ENCODE data around the gene TIMM50. TPM values are rescaled to one million over a fixed set of nuclear protein-coding genes. Genes with fewer than 3 reads are reported as not detected.
"Not testable (repeated sequence)": the region's sequence is repeated elsewhere in the genome, so short reads cannot be mapped to it uniquely, and the experiment has no call there.

TIMM50 gene
- total RNA-seq, 2 donors from 2014 or later: 54.1 to 75.5 TPM

GRCh38 chr19:39474139-39474620 is 6.5 kb upstream of the TIMM50 start:
- H3K27me3 ChIP-seq (replicated peaks; ENCODE audit: insufficient read depth): no peaks in the 10 kb centered on the region
- H3K27ac ChIP-seq: no peak overlapping the region
- intact Hi-C loops (cut with DNase I): loop anchor here (5.0 kb wide), 1 partner anchor 58 kb away; the partner anchor contains the start of gene EID2B
- H3K9me3 ChIP-seq: no peaks in the 10 kb centered on the region
- WGBS: 46% methylated on average over 9 of the region's 9 CpGs
- DNase-seq (ENCODE audit: low spot score): peak; percentile 29
- peaks cover 16 to 32% of the 10 kb centered on the region in 2 donors for H3K36me3 ChIP-seq
- no peaks in the 10 kb centered on the region for H3K4me1 ChIP-seq (replicated peaks)
- H3K4me3 ChIP-seq: no peak overlapping the region
- TF ChIP-seq, protein P1, sequence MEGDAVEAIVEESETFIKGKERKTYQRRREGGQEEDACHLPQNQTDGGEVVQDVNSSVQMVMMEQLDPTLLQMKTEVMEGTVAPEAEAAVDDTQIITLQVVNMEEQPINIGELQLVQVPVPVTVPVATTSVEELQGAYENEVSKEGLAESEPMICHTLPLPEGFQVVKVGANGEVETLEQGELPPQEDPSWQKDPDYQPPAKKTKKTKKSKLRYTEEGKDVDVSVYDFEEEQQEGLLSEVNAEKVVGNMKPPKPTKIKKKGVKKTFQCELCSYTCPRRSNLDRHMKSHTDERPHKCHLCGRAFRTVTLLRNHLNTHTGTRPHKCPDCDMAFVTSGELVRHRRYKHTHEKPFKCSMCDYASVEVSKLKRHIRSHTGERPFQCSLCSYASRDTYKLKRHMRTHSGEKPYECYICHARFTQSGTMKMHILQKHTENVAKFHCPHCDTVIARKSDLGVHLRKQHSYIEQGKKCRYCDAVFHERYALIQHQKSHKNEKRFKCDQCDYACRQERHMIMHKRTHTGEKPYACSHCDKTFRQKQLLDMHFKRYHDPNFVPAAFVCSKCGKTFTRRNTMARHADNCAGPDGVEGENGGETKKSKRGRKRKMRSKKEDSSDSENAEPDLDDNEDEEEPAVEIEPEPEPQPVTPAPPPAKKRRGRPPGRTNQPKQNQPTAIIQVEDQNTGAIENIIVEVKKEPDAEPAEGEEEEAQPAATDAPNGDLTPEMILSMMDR (IDR thresholded peaks at IDR 0.05): peak; percentile 53 to 76 (median 60)
- TF ChIP-seq POLR2AphosphoS5 (IDR thresholded peaks at IDR 0.05) (no peak), POLR2A (IDR thresholded peaks at IDR 0.05) (no peak)

- intact Hi-C loops (cut with DNase I): no loop called here
- Histone ChIP-seq H3K27ac (no peak overlapping the region), H3K36me3 (peaks cover 12 to 23% of the 10 kb centered on the region in 2 donors), H3K4me1 (replicated peaks) (peaks cover 4% of the 10 kb centered on the region), H3K4me3 (no peak overlapping the region), H3K9me3 (no peaks in the 10 kb centered on the region), H3K27me3 (replicated peaks; ENCODE audit: insufficient read depth) (no peaks in the 10 kb centered on the region)
- DNase-seq (ENCODE audit: low spot score): no peak
- WGBS: 100% methylated on average over 2 of the region's 2 CpGs
- TF ChIP-seq POLR2A (IDR thresholded peaks at IDR 0.05): no peak
Observed at GRCh38 chr19:39475748-39476147, 4.9 kb upstream of the TIMM50 start.

DNA sequence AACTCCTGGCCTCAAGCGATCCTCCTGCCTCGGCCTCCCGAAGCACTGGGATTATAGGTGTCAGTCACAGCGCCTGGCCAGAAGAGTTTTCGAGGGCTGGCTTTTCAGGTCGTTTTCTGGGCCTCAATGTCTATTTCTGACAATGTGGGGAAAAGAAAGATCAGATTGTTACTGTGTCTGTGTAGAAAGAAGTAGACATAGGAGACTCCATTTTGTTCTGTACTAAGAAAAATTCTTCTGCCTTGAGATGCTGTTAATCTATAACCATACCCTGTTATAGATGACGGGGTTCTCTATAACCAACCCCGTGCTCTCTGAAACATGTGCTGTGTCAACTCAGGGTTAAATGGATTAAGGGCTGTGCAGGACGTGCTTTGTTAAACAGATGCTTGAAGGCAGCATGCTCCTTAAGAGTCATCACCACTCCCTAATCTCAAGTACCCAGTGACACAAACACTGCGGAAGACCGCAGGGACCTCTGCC is 1.3 kb upstream of the TIMM50 start:
- DNase-seq (ENCODE audit: low spot score); H3K27ac ChIP-seq; H3K27me3 ChIP-seq (replicated peaks; ENCODE audit: insufficient read depth); H3K4me3 ChIP-seq; H3K9me3 ChIP-seq; intact Hi-C loops (cut with DNase I); H3K36me3 ChIP-seq: not testable (repeated sequence)
- peaks cover 12% of the 10 kb centered on the region for H3K4me1 ChIP-seq (replicated peaks)
- WGBS: 70% methylated on average over 11 of the region's 11 CpGs

DNA sequence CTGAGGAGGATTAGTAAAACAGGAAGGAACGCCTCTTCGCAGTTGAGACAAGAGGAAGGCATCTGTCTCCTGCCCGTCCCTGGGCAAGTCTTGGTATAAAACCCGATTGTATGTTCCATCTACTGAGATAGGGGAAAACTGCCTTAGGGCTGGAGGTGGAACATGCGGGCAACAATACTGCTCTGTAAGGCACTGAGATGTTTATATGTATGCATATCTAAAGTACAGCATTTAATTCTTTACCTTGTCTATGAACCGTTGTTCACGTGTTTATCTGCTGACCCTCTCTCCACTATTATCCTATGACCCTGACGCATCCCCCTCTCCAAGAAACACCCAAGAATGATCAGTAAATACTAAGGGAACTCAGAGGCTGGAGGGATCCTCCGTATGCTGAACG is 722 bp upstream of the TIMM50 start:
- intact Hi-C loops (cut with DNase I): no loop called here
- DNase-seq (ENCODE audit: low spot score): no peak
- H3K9me3 ChIP-seq: no peaks in the 10 kb centered on the region
- WGBS: 32% methylated on average over 10 of the region's 10 CpGs
- H3K27ac ChIP-seq: peak overlapping the region; percentile 77 to 82
- TF ChIP-seq, protein P1 (IDR thresholded peaks at IDR 0.05): no peak
- no peak for TF ChIP-seq POLR2AphosphoS5 (IDR thresholded peaks at IDR 0.05)
- no peak for TF ChIP-seq POLR2A (IDR thresholded peaks at IDR 0.05)
- peaks cover 12% of the 10 kb centered on the region for H3K4me1 ChIP-seq (replicated peaks)
- H3K4me3 ChIP-seq: peak overlapping the region; percentile 85 to 97
- no peaks in the 10 kb centered on the region for H3K36me3 ChIP-seq
- H3K27me3 ChIP-seq (replicated peaks; ENCODE audit: insufficient read depth): no peaks in the 10 kb centered on the region

DNA sequence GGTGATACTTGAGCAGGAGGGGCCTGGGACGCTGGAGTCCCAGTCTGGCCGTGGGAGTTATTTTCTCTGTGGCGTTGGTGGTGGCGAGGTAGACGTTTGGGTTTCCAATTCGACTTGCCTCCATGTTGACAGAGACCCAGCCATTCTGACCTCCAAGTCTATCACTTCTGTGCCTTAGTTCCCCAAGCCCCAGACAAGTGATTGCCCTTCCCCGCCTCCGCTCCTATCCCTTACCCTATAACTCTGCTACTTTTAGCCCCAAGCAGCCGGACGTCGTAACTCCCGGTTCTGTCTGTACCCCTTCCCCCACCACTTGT is 549 bp downstream of the TIMM50 start:
- TF ChIP-seq POLR2A (IDR thresholded peaks at IDR 0.05) (no peak), POLR2AphosphoS5 (IDR thresholded peaks at IDR 0.05) (no peak)
- TF ChIP-seq, protein P1 (IDR thresholded peaks at IDR 0.05): no peak
- DNase-seq (ENCODE audit: low spot score): no peak
- no peaks in the 10 kb centered on the region for H3K27me3 ChIP-seq (replicated peaks; ENCODE audit: insufficient read depth)
- peaks cover 12% of the 10 kb centered on the region for H3K4me1 ChIP-seq (replicated peaks)
- no peaks in the 10 kb centered on the region for H3K9me3 ChIP-seq
- H3K4me3 ChIP-seq: peak overlapping the region; percentile 85 to 97
- no peaks in the 10 kb centered on the region for H3K36me3 ChIP-seq
- 1% methylated on average over 12 of the region's 12 CpGs for WGBS
- intact Hi-C loops (cut with DNase I): no loop called here
- peak overlapping the region; percentile 77 to 82 for H3K27ac ChIP-seq

DNA sequence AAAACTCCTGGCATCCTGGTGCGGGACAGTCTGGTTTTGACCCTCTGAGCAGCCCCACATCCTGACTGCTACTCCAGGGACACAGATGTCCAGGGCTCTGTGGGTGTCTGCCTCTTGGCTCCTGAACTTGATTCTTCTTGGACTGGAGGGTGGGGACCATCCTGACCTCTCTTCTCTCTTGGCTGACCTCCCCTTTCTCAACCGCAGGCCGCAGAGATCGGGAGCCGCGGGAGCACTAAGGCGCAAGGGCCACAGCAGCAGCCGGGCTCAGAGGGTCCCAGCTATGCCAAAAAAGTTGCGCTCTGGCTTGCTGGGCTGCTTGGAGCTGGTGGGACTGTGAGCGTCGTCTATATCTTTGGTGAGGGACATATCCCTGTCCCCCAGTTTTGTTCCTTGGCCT is 1.0 kb downstream of the TIMM50 start:
- intact Hi-C loops (cut with DNase I): no loop called here
- DNase-seq (ENCODE audit: low spot score): no peak
- Histone ChIP-seq H3K9me3 (no peaks in the 10 kb centered on the region), H3K4me3 (peak overlapping the region; percentile 85 to 97), H3K27me3 (replicated peaks; ENCODE audit: insufficient read depth) (no peaks in the 10 kb centered on the region), H3K27ac (no peak overlapping the region), H3K36me3 (no peaks in the 10 kb centered on the region), H3K4me1 (replicated peaks) (peaks cover 12% of the 10 kb centered on the region)
- WGBS: 65% methylated on average over 11 of the region's 11 CpGs
- TF ChIP-seq, protein P1 (IDR thresholded peaks at IDR 0.05): no peak
- TF ChIP-seq POLR2A (IDR thresholded peaks at IDR 0.05) (no peak), POLR2AphosphoS5 (IDR thresholded peaks at IDR 0.05) (no peak)

All from prostate gland (tissue), 2 donors.